Caco-2 (cell line): ENCODE data around the gene NCAPH2. TPM values are rescaled to one million over a fixed set of nuclear protein-coding genes. Genes with fewer than 3 reads are reported as not detected.

Experiments
- BruUV-seq: library from RNA; stranded (reverse); fragments of 400-500 nt; replicated peaks from 2 replicates; lab custom pipeline; 2021; lab: Mats Ljungman, UMichigan
- CTCF ChIA-PET: fragments of 300-600 bp; sonication (Branson Sonifier 250); formaldehyde crosslinking; loops from one replicate; lab custom pipeline; 2022; ENCODE audit warnings: antibody characterized with exemption; lab: Charles Lee
- POLR2A ChIA-PET: fragments of 300-600 bp; sonication (Branson Sonifier 250); formaldehyde crosslinking; loops from one replicate; lab custom pipeline; 2022; ENCODE audit warnings: antibody characterized with exemption; lab: Charles Lee
- DNase-seq, 2 experiments: peaks; one replicate each; pipeline versions ENCODE4 v3.0.0 to v3.0.0-alpha.2; 2020 to 2022
- H3K27me3 ChIP-seq: replicated peaks from 2 replicates; pipeline ENCODE4 v1.6.0; 2011; ENCODE audit warnings: low read length; ENCODE audit not compliant: control insufficient read depth, insufficient read depth
- H3K36me3 ChIP-seq: 2 replicates; pipeline ENCODE4 v1.5.1; 2011; ENCODE audit warnings: low read length; ENCODE audit not compliant: control insufficient read depth, insufficient read depth
- H3K4me1 ChIP-seq: fragments of 250-450 bp; sonication (Bioruptor Pico); 2 replicates; pipeline ENCODE4 v1.5.1; 2020; ENCODE audit warnings: mild to moderate bottlenecking
- H3K4me3 ChIP-seq: 2 replicates; pipeline ENCODE4 v1.5.1; 2011; ENCODE audit warnings: low read depth, mild to moderate bottlenecking, control low read depth, low read length
- H3K9me3 ChIP-seq: fragments of 250-450 bp; sonication (Bioruptor Pico); 2 replicates; pipeline ENCODE4 v1.5.1; 2020; ENCODE audit warnings: mild to moderate bottlenecking, moderate library complexity
- H3K27ac Mint-ChIP-seq: one replicate; pipeline ENCODE4 v1.8.0; 2022; ENCODE audit warnings: mixed read lengths; ENCODE audit not compliant: unreplicated experiment
- H3K27me3 Mint-ChIP-seq: one replicate; pipeline ENCODE4 v1.8.0; 2022; ENCODE audit warnings: mixed read lengths; ENCODE audit not compliant: insufficient read depth, unreplicated experiment
- H3K36me3 Mint-ChIP-seq: one replicate; pipeline ENCODE4 v1.8.0; 2022; ENCODE audit warnings: mild to moderate bottlenecking, mixed read lengths; ENCODE audit not compliant: insufficient read depth, unreplicated experiment
- H3K4me1 Mint-ChIP-seq: one replicate; pipeline ENCODE4 v1.8.0; 2022; ENCODE audit warnings: low read depth, mixed read lengths; ENCODE audit not compliant: unreplicated experiment
- H3K4me3 Mint-ChIP-seq: one replicate; pipeline ENCODE4 v1.8.0; 2022; ENCODE audit warnings: mild to moderate bottlenecking, moderate library complexity, mixed read lengths; ENCODE audit not compliant: unreplicated experiment
- H3K9me3 Mint-ChIP-seq: one replicate; pipeline ENCODE4 v1.8.0; 2022; ENCODE audit warnings: mixed read lengths; ENCODE audit not compliant: unreplicated experiment
- intact Hi-C: fragments of 100-400 bp; cut with micrococcal nuclease; formaldehyde crosslinking; loops from one replicate; pipeline ENCODE4 v1.10.0; 2022; ENCODE audit not compliant: unreplicated experiment
- total RNA-seq: library from RNA; stranded (reverse); gene quantifications from 2 replicates; pipeline ENCODE4 v1.2.3, GENCODE V29; 2022
- TF ChIP-seq, protein P1 (sequence below), 2 experiments: fragments of 200-600 bp in 1 of 2; IDR thresholded peaks; 1 replicate in 1 of 2; 2 replicates in 1 of 2; pipeline versions ENCODE4 v1.5.1 to v1.8.0; 2011 to 2022; ENCODE audit warnings: antibody characterized with exemption in 1 of 2, control low read depth in 1 of 2, inconsistent platforms in 1 of 2, low read depth in 1 of 2, low read length in 1 of 2, mild to moderate bottlenecking in 1 of 2, moderate library complexity in 1 of 2; ENCODE audit not compliant: insufficient read depth in 1 of 2, severe bottlenecking in 1 of 2, unreplicated experiment in 1 of 2

NCAPH2 gene
- total RNA-seq, 1 experiment from 2014 or later = 88.9 TPM

DNA sequence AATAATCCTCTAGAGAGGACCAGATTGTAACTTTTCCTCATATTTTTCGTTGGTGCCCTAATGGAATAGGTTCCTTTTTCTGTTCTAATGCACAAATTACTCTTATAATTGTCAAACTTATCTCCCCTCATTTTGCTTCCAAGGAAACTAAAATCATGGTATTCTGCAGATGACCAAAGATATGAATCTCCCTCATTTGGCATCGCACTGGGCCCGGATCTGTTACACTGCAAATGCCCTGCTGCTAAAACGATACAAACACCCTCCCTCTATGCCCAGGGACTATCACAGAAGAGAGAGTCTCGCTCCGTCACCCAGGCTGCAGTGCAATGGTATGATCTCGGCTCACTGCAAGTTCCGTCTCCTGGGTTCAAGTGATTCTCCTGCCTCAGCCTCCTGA is 45.3 kb downstream of the NCAPH2 start:
- H3K27me3 Mint-ChIP-seq = no peaks in the 10 kb centered on the region
- ChIA-PET POLR2A (no interaction called here), CTCF (interaction anchor here (0.7 kb wide), 1 partner anchor 110 kb away, joined by 3 read pairs; no protein-coding TSS in a partner anchor)
- peaks cover 6% of the 10 kb centered on the region for H3K4me1 Mint-ChIP-seq
- H3K36me3 ChIP-seq = no peaks in the 10 kb centered on the region
- no TSS peak for BruUV-seq
- H3K9me3 ChIP-seq = no peaks in the 10 kb centered on the region
- TF ChIP-seq, protein P1, sequence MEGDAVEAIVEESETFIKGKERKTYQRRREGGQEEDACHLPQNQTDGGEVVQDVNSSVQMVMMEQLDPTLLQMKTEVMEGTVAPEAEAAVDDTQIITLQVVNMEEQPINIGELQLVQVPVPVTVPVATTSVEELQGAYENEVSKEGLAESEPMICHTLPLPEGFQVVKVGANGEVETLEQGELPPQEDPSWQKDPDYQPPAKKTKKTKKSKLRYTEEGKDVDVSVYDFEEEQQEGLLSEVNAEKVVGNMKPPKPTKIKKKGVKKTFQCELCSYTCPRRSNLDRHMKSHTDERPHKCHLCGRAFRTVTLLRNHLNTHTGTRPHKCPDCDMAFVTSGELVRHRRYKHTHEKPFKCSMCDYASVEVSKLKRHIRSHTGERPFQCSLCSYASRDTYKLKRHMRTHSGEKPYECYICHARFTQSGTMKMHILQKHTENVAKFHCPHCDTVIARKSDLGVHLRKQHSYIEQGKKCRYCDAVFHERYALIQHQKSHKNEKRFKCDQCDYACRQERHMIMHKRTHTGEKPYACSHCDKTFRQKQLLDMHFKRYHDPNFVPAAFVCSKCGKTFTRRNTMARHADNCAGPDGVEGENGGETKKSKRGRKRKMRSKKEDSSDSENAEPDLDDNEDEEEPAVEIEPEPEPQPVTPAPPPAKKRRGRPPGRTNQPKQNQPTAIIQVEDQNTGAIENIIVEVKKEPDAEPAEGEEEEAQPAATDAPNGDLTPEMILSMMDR (IDR thresholded peaks at IDR 0.05; ENCODE audit: insufficient read depth in 1 of 2, low read depth in 1 of 2, low read length in 1 of 2, severe bottlenecking in 1 of 2, unreplicated experiment in 1 of 2) = no peak
- H3K27me3 ChIP-seq = no peaks in the 10 kb centered on the region
- H3K4me1 ChIP-seq = no peaks in the 10 kb centered on the region
- H3K9me3 Mint-ChIP-seq = no peaks in the 10 kb centered on the region
- no peak overlapping the region for H3K27ac Mint-ChIP-seq
- H3K36me3 Mint-ChIP-seq = no peaks in the 10 kb centered on the region
- no peak for DNase-seq
- H3K4me3 Mint-ChIP-seq = no peak overlapping the region
- H3K4me3 ChIP-seq = no peak overlapping the region
- intact Hi-C loops = no loop called here

DNA sequence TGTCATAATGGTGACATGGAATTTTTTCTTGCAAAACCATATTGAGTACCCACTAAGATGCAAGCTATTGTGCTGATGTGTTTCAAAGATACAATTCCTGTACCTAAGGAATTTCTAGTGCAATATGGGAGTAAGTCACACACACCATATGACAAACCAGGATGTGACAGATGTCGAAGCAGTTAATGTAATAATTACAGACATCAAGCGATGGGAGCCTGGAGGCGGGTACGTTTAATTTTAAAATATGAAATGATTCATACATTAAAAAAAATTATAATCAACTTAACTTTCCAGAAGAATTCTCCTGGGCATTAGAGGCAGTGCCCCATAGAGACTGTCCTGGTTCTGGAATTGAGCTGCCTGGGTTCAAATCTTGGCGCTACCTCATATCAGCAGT is 48.7 kb downstream of the NCAPH2 start:
- Mint-ChIP-seq H3K9me3 (no peaks in the 10 kb centered on the region), H3K4me1 (peaks cover 11% of the 10 kb centered on the region), H3K27me3 (no peaks in the 10 kb centered on the region), H3K4me3 (no peak overlapping the region), H3K27ac (no peak overlapping the region), H3K36me3 (no peaks in the 10 kb centered on the region)
- ChIA-PET CTCF (interaction anchor here (0.7 kb wide), 1 partner anchor 126 kb away, joined by 8 read pairs; no protein-coding TSS in a partner anchor), POLR2A (no interaction called here)
- Histone ChIP-seq H3K4me3 (no peak overlapping the region), H3K36me3 (no peaks in the 10 kb centered on the region), H3K4me1 (no peaks in the 10 kb centered on the region), H3K27me3 (no peaks in the 10 kb centered on the region), H3K9me3 (no peaks in the 10 kb centered on the region)
- no peak for DNase-seq
- BruUV-seq = no TSS peak
- intact Hi-C loops = no loop called here
- TF ChIP-seq, protein P1 (IDR thresholded peaks at IDR 0.05; ENCODE audit: insufficient read depth in 1 of 2, low read depth in 1 of 2, low read length in 1 of 2, severe bottlenecking in 1 of 2, unreplicated experiment in 1 of 2) = no peak

DNA sequence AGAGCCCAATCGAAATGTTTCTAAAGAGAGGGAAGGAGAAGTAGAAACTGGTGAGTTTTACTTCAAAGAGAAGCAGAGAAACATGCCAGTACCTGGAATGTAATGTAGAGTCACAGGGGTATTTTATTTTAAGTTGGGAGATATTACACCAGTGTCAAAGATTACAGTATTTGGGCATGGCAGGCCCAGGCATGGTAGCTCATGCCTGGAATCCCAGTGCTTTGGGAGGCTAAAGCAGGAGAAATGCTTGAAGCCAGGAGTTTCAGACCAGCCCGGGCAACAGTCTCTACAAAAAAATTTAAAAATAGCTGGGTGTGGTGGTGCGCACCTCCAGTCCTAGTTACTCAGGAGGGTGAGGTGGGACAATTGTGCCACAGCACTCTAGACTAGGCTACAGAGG is 52.0 kb downstream of the NCAPH2 start:
- H3K9me3 ChIP-seq = no peaks in the 10 kb centered on the region
- BruUV-seq = no TSS peak
- ChIA-PET CTCF (no interaction called here), POLR2A (no interaction called here)
- DNase-seq = no peak
- TF ChIP-seq, protein P1 (IDR thresholded peaks at IDR 0.05; ENCODE audit: insufficient read depth in 1 of 2, low read depth in 1 of 2, low read length in 1 of 2, severe bottlenecking in 1 of 2, unreplicated experiment in 1 of 2) = no peak
- Mint-ChIP-seq H3K27ac (no peak overlapping the region), H3K36me3 (no peaks in the 10 kb centered on the region), H3K4me3 (no peak overlapping the region), H3K4me1 (peaks cover 14% of the 10 kb centered on the region), H3K27me3 (no peaks in the 10 kb centered on the region), H3K9me3 (no peaks in the 10 kb centered on the region)
- H3K27me3 ChIP-seq = no peaks in the 10 kb centered on the region
- intact Hi-C loops = no loop called here
- H3K4me3 ChIP-seq = no peak overlapping the region
- H3K36me3 ChIP-seq = no peaks in the 10 kb centered on the region
- no peaks in the 10 kb centered on the region for H3K4me1 ChIP-seq
